GM12892 (cell line): ENCODE results near the gene UNC5C.

Source experiments
- POLR2A ChIP-seq: IDR thresholded peaks from 2 replicates; pipeline ENCODE4 v1.6.1; 2011; ENCODE audit warnings: low read depth, low read length, control low read depth
- POLR2AphosphoS5 ChIP-seq: IDR thresholded peaks from 2 replicates; pipeline ENCODE4 v1.6.1; 2011; ENCODE audit warnings: low read depth, low read length, control low read depth
- TAF1 ChIP-seq: IDR thresholded peaks from 2 replicates; pipeline ENCODE4 v1.6.1; 2011; ENCODE audit warnings: low read depth, mild to moderate bottlenecking, control low read depth, low read length, borderline replicate concordance

DNA sequence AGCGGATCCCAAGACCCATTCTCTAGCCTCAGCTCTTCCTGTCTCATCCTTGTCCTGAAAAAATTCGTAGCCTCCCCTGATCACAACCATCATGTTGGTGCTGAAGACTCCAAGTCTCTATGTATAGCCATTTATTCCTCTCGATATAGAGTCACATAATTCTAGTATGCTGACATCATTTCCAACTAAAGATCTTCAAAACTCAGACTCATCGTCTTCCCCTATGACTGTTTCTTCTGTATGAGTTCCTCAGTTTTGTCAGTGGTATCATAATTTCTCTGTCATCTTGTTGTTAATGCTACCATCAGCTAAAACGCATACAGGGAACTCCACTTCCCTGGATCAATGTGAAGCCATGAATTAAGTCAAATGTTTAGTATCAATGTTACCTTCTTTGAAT, 41.2 kb downstream of the UNC5C start:
- no peak for TF ChIP-seq POLR2A
- no peak for TF ChIP-seq POLR2AphosphoS5
- no peak for TF ChIP-seq TAF1
